Esophagus muscularis mucosa (tissue), 3 donors: ENCODE measurements around the gene PKNOX1.

Source experiments
- POLR2AphosphoS5 ChIP-seq, 2 donors: sonication (generic); formaldehyde crosslinking; IDR thresholded peaks; one replicate each; pipeline ENCODE4 v1.6.1; 2017; ENCODE audit warnings: antibody characterized with exemption in 2 of 2
- TF ChIP-seq, protein P1 (sequence below), 3 experiments: fragments of 200-600 bp in 2 of 3; fragments of 450-650 bp in 1 of 3; sonication (generic) in 2 of 3; IDR thresholded peaks; one replicate each; pipeline ENCODE4 v1.5.1; 2017 to 2019; ENCODE audit warnings: antibody characterized with exemption in 3 of 3, mild to moderate bottlenecking in 2 of 3, moderate library complexity in 1 of 3

DNA sequence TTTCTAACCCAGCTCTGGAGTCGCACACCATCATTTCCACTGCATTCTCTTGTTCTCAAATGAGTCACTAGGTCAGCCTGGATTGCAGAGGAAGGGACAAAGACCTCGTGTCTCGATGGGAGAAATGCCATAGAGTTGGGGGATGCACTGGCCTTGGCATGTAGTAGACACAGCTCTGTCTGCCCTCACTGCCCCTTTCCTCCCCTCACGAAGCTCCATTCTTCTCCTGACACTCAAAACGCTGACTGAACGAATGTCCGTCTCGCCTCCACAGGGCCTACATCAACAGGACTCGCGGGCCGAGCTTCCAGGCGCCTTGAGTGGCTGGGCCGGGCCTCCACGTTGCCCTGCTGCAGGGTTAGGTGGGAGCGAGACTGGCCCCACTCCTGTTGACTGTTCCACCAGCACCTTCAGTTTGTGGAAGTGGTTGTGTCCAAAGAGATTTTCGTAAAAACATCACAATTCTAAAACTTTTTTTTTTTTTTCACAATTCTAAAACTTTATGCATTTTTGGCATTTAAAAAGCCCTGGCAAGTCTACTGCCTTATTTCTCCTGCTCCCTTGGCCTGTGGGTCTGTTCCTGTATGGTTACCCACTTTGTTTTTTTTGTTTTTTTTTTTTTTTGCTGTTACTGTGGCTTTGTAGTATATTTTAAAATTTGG, 18.8 kb downstream of the PKNOX1 start:
- TF ChIP-seq, protein P1, sequence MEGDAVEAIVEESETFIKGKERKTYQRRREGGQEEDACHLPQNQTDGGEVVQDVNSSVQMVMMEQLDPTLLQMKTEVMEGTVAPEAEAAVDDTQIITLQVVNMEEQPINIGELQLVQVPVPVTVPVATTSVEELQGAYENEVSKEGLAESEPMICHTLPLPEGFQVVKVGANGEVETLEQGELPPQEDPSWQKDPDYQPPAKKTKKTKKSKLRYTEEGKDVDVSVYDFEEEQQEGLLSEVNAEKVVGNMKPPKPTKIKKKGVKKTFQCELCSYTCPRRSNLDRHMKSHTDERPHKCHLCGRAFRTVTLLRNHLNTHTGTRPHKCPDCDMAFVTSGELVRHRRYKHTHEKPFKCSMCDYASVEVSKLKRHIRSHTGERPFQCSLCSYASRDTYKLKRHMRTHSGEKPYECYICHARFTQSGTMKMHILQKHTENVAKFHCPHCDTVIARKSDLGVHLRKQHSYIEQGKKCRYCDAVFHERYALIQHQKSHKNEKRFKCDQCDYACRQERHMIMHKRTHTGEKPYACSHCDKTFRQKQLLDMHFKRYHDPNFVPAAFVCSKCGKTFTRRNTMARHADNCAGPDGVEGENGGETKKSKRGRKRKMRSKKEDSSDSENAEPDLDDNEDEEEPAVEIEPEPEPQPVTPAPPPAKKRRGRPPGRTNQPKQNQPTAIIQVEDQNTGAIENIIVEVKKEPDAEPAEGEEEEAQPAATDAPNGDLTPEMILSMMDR (IDR thresholded peaks at IDR 0.05): no peak
- TF ChIP-seq POLR2AphosphoS5 (IDR thresholded peaks at IDR 0.05): no peak
